ENCODE results near the gene GRB7. TPM values are rescaled to one million over a fixed set of nuclear protein-coding genes. Genes with fewer than 3 reads are reported as not detected.
"Not testable (repeated sequence)": the region's sequence is repeated elsewhere in the genome, so short reads cannot be mapped to it uniquely, and the experiment has no call there.

Gene GRB7
- polyA plus RNA-seq, 1 donor (not counting 4 experiments of a cell fraction or from before 2014, with no cell fraction given): 4.2 TPM

- no peak overlapping the region for H3K4me2 ChIP-seq (ENCODE audit: control insufficient read depth, extremely low read depth, insufficient read depth, low read depth, low read length)
- peaks cover 6% of the 10 kb centered on the region for H3K4me1 ChIP-seq (ENCODE audit: control insufficient read depth, extremely low read depth, insufficient read depth, low read length)
- no peak overlapping the region for H3K27ac ChIP-seq (ENCODE audit: control insufficient read depth, insufficient read depth, low read length)
- peaks cover 77% of the 10 kb centered on the region for H3K27me3 ChIP-seq (ENCODE audit: control insufficient read depth, extremely low read depth, insufficient read depth, low read length)
- FAIRE-seq (no peak), DNase-seq (ENCODE audit: low read depth, low spot score) (no peak)
- dilution Hi-C loops (cut with MboI; ENCODE audit: extremely low pct_ligation_motif_present, low sequenced_read_pairs): no loop called here
- no peaks in the 10 kb centered on the region for H3K9me1 ChIP-seq (ENCODE audit: control insufficient read depth, extremely low read depth, insufficient read depth, low read length)
- H3K9me3 ChIP-seq (ENCODE audit: control insufficient read depth, low read depth, low read length): peaks cover 14% of the 10 kb centered on the region
- no peak for TF ChIP-seq EZH2 (IDR thresholded peaks at IDR 0.05; ENCODE audit: low read length)
- no peak for TF ChIP-seq CTCF (optimal IDR thresholded peaks at IDR 0.05 in 1 of 3, IDR thresholded peaks at IDR 0.05 in 1 of 3, conservative IDR thresholded peaks at IDR 0.05 in 1 of 3; ENCODE audit: extremely low read depth in 1 of 3, insufficient read depth in 2 of 3, low read length in 3 of 3)
- H3K9ac ChIP-seq (ENCODE audit: control insufficient read depth, extremely low read depth, insufficient read depth, low read length): no peak overlapping the region
- H3K4me3 ChIP-seq (ENCODE audit: control insufficient read depth in 2 of 3, extremely low read depth in 1 of 3, insufficient read depth in 2 of 3, low read depth in 1 of 3, low read length in 3 of 3): no peak overlapping the region
- H3K79me2 ChIP-seq (ENCODE audit: control insufficient read depth, insufficient read depth, low read length): no peaks in the 10 kb centered on the region
- no peak overlapping the region for H2AFZ ChIP-seq (ENCODE audit: control insufficient read depth, low read length)
- H3K36me3 ChIP-seq (ENCODE audit: control insufficient read depth in 2 of 2, extremely low read depth in 1 of 2, insufficient read depth in 2 of 2, low read length in 2 of 2): no peaks in the 10 kb centered on the region
- peaks cover 3% of the 10 kb centered on the region for H4K20me1 ChIP-seq (ENCODE audit: control insufficient read depth, extremely low read depth, insufficient read depth, low read length)
Observed at GRCh38 chr17:39761861-39762496, 24.2 kb downstream of the GRB7 start.

- no peak overlapping the region for H3K4me3 ChIP-seq (ENCODE audit: control insufficient read depth in 2 of 3, extremely low read depth in 1 of 3, insufficient read depth in 2 of 3, low read depth in 1 of 3, low read length in 3 of 3)
- H2AFZ ChIP-seq (ENCODE audit: control insufficient read depth, low read length): no peak overlapping the region
- DNase-seq (ENCODE audit: low read depth, low spot score) (no peak), FAIRE-seq (no peak)
- peaks cover 3% of the 10 kb centered on the region for H4K20me1 ChIP-seq (ENCODE audit: control insufficient read depth, extremely low read depth, insufficient read depth, low read length)
- H3K27me3 ChIP-seq (ENCODE audit: control insufficient read depth, extremely low read depth, insufficient read depth, low read length): peaks cover 81% of the 10 kb centered on the region
- peaks cover 6% of the 10 kb centered on the region for H3K4me1 ChIP-seq (ENCODE audit: control insufficient read depth, extremely low read depth, insufficient read depth, low read length)
- no peak overlapping the region for H3K9ac ChIP-seq (ENCODE audit: control insufficient read depth, extremely low read depth, insufficient read depth, low read length)
- H3K9me3 ChIP-seq (ENCODE audit: control insufficient read depth, low read depth, low read length): peaks cover 14% of the 10 kb centered on the region
- TF ChIP-seq CTCF (optimal IDR thresholded peaks at IDR 0.05 in 1 of 3, IDR thresholded peaks at IDR 0.05 in 1 of 3, conservative IDR thresholded peaks at IDR 0.05 in 1 of 3; ENCODE audit: extremely low read depth in 1 of 3, insufficient read depth in 2 of 3, low read length in 3 of 3) (no peak), EZH2 (IDR thresholded peaks at IDR 0.05; ENCODE audit: low read length) (no peak)
- no peaks in the 10 kb centered on the region for H3K9me1 ChIP-seq (ENCODE audit: control insufficient read depth, extremely low read depth, insufficient read depth, low read length)
- H3K36me3 ChIP-seq (ENCODE audit: control insufficient read depth in 2 of 2, extremely low read depth in 1 of 2, insufficient read depth in 2 of 2, low read length in 2 of 2): no peaks in the 10 kb centered on the region
- dilution Hi-C loops (cut with MboI; ENCODE audit: extremely low pct_ligation_motif_present, low sequenced_read_pairs): no loop called here
- H3K27ac ChIP-seq (ENCODE audit: control insufficient read depth, insufficient read depth, low read length): no peak overlapping the region
- peak overlapping the region; percentile 4 for H3K4me2 ChIP-seq (ENCODE audit: control insufficient read depth, extremely low read depth, insufficient read depth, low read depth, low read length)
- no peaks in the 10 kb centered on the region for H3K79me2 ChIP-seq (ENCODE audit: control insufficient read depth, insufficient read depth, low read length)
Observed at GRCh38 chr17:39763051-39763820, 25.5 kb downstream of the GRB7 start.

GRCh38 chr17:39764171-39764570 is 26.4 kb downstream of the GRB7 start:
- H3K27ac ChIP-seq (ENCODE audit: control insufficient read depth, insufficient read depth, low read length); H3K79me2 ChIP-seq (ENCODE audit: control insufficient read depth, insufficient read depth, low read length); H3K4me3 ChIP-seq (ENCODE audit: control insufficient read depth in 2 of 3, extremely low read depth in 1 of 3, insufficient read depth in 2 of 3, low read depth in 1 of 3, low read length in 3 of 3); H2AFZ ChIP-seq (ENCODE audit: control insufficient read depth, low read length); H3K9ac ChIP-seq (ENCODE audit: control insufficient read depth, extremely low read depth, insufficient read depth, low read length); H3K9me1 ChIP-seq (ENCODE audit: control insufficient read depth, extremely low read depth, insufficient read depth, low read length); DNase-seq (ENCODE audit: low read depth, low spot score); H4K20me1 ChIP-seq (ENCODE audit: control insufficient read depth, extremely low read depth, insufficient read depth, low read length); FAIRE-seq; H3K36me3 ChIP-seq (ENCODE audit: control insufficient read depth in 2 of 2, extremely low read depth in 1 of 2, insufficient read depth in 2 of 2, low read length in 2 of 2); dilution Hi-C loops (cut with MboI; ENCODE audit: extremely low pct_ligation_motif_present, low sequenced_read_pairs); H3K4me1 ChIP-seq (ENCODE audit: control insufficient read depth, extremely low read depth, insufficient read depth, low read length); H3K4me2 ChIP-seq (ENCODE audit: control insufficient read depth, extremely low read depth, insufficient read depth, low read depth, low read length): not testable (repeated sequence)
- Histone ChIP-seq H3K27me3 (ENCODE audit: control insufficient read depth, extremely low read depth, insufficient read depth, low read length) (peaks cover 81% of the 10 kb centered on the region), H3K9me3 (ENCODE audit: control insufficient read depth, low read depth, low read length) (peaks cover 14% of the 10 kb centered on the region)
